ENCODE data around the gene ZNF682.
A peak's percentile ranks its signal among the peaks of the same experiment; 100 is the strongest.
"Not testable (repeated sequence)": the region's sequence is repeated elsewhere in the genome, so short reads cannot be mapped to it uniquely, and the experiment has no call there.

Gene ZNF682

GRCh38 chr19:20051841-20052768, 12.8 kb upstream of the ZNF682 start:
- peak overlapping the region; percentile 51 for H3K4me3 ChIP-seq (ENCODE audit: low read depth, low read length)
- in situ Hi-C loops (cut with HindIII; ENCODE audit: low sequenced_read_pairs): no loop called here

GRCh38 chr19:20045742-20046141, 6.4 kb upstream of the ZNF682 start:
- DNase-seq (ENCODE audit: low read depth); H3K4me3 ChIP-seq (ENCODE audit: low read depth, low read length); in situ Hi-C loops (cut with HindIII; ENCODE audit: low sequenced_read_pairs): not testable (repeated sequence)

More at GRCh38 chr19:20051841-20052768, 12.8 kb upstream of the ZNF682 start:
- DNase-seq (ENCODE audit: low read depth): peak; percentile 93
- no peak for TF ChIP-seq CTCF (IDR thresholded peaks at IDR 0.05; ENCODE audit: low read depth, low read length, missing control alignments)

- in situ Hi-C loops (cut with HindIII; ENCODE audit: low sequenced_read_pairs): no loop called here
- H3K4me3 ChIP-seq (ENCODE audit: low read depth, low read length): no peak overlapping the region
- TF ChIP-seq CTCF (IDR thresholded peaks at IDR 0.05; ENCODE audit: low read depth, low read length, missing control alignments): no peak
- DNase-seq (ENCODE audit: low read depth): no peak
These were observed 5.4 kb upstream of the ZNF682 start for GRCh38 chr19:20044663-20045062.

GRCh38 chr19:20038358-20039202, 725 bp downstream of the ZNF682 start:
- no peak for TF ChIP-seq CTCF (IDR thresholded peaks at IDR 0.05; ENCODE audit: low read depth, low read length, missing control alignments)
- peak overlapping the region; percentile 88 for H3K4me3 ChIP-seq (ENCODE audit: low read depth, low read length)
- peak; percentile 12 for DNase-seq (ENCODE audit: low read depth)
- in situ Hi-C loops (cut with HindIII; ENCODE audit: low sequenced_read_pairs): no loop called here

- no peak for TF ChIP-seq CTCF (IDR thresholded peaks at IDR 0.05; ENCODE audit: low read depth, low read length, missing control alignments)
- H3K4me3 ChIP-seq (ENCODE audit: low read depth, low read length): no peak overlapping the region
- in situ Hi-C loops (cut with HindIII; ENCODE audit: low sequenced_read_pairs): no loop called here
- no peak for DNase-seq (ENCODE audit: low read depth)
These were observed 3.4 kb downstream of the ZNF682 start for GRCh38 chr19:20035935-20036334.

- DNase-seq (ENCODE audit: low read depth): no peak
- no peak overlapping the region for H3K4me3 ChIP-seq (ENCODE audit: low read depth, low read length)
- TF ChIP-seq CTCF (IDR thresholded peaks at IDR 0.05; ENCODE audit: low read depth, low read length, missing control alignments): no peak
- in situ Hi-C loops (cut with HindIII; ENCODE audit: low sequenced_read_pairs): no loop called here
These were observed 10.7 kb downstream of the ZNF682 start for GRCh38 chr19:20028611-20029010.

Measured in astrocyte of the cerebellum (primary cell).